Measurements from ENCODE around the gene TMTC1. TPM values are rescaled to one million over a fixed set of nuclear protein-coding genes. Genes with fewer than 3 reads are reported as not detected.

The TMTC1 gene
- total and polyA plus RNA-seq, 5 donors from 2014 or later = not detected

- Mint-ChIP-seq H3K4me1 (no peaks in the 10 kb centered on the region), H3K4me3 (no peak overlapping the region), H3K27me3 (peaks cover 9% of the 10 kb centered on the region), H3K27ac (no peak overlapping the region), H3K36me3 (no peaks in the 10 kb centered on the region), H3K9me3 (peaks cover 0 to 2% (median 0%) of the 10 kb centered on the region in 7 donors)
- no peaks in the 10 kb centered on the region for H3K27me3 ChIP-seq (ENCODE audit: control insufficient read depth, insufficient read depth, low read length)
- H3K36me3 ChIP-seq (ENCODE audit: control insufficient read depth, insufficient read depth, low read length) = no peaks in the 10 kb centered on the region
- DNase-seq (no peak), ATAC-seq (ENCODE audit: low read depth in 2 of 2) (no peak)
- no peaks in the 10 kb centered on the region for H3K4me1 ChIP-seq (ENCODE audit: control insufficient read depth, insufficient read depth, low read length, poor library complexity, severe bottlenecking)
- no peak overlapping the region for H3K4me3 ChIP-seq (ENCODE audit: low read depth, low read length)
- no peak overlapping the region for H3K27ac ChIP-seq (ENCODE audit: insufficient read depth, low read length, poor library complexity, severe bottlenecking)
- no peaks in the 10 kb centered on the region for H3K9me3 ChIP-seq (ENCODE audit: control insufficient read depth in 2 of 2, low read length in 2 of 2)
Measured at GRCh38 chr12:29692237-29692636, 91.5 kb downstream of the TMTC1 start.

DNA sequence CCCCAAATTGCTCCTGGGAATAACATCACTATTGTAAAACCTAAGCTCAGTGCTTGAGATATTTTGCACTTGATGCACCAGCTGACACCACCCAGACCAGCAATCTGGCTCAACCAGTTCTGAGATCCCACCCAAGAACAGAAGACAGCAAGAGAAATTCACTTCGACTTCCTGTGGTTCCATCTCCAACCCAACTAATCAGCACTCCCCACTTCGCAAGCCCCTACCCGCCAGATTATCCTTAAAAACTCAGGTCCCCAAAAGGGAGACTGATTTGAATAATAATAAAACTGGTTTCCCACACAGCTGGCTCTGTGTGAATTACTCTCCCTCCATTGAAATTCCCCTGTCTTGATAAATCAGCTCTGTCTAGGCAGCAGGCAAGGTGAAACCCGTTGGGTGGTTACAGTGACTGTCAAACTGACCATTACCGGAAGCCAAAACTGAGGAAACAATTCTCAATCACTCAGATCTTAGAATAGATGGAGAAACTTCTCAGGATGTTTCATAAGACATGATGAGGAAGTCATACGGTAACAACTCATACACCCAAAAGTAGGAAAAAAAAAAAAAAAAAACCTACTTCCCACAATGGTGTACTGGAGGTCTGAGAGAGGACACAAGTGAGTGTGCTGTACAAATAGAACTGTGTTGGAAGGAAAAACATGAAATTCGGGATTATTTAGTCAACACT lies 92.4 kb downstream of the TMTC1 start:
- Mint-ChIP-seq H3K9me3 (peaks cover 0 to 2% (median 0%) of the 10 kb centered on the region in 7 donors), H3K36me3 (no peaks in the 10 kb centered on the region), H3K4me1 (no peaks in the 10 kb centered on the region), H3K27me3 (peaks cover 9% of the 10 kb centered on the region), H3K27ac (no peak overlapping the region), H3K4me3 (peak overlapping the region in 1 of 4 donors; percentile 68)
- no peak overlapping the region for H3K27ac ChIP-seq (ENCODE audit: insufficient read depth, low read length, poor library complexity, severe bottlenecking)
- DNase-seq (no peak), ATAC-seq (ENCODE audit: low read depth in 2 of 2) (no peak)
- H3K27me3 ChIP-seq (ENCODE audit: control insufficient read depth, insufficient read depth, low read length) = no peaks in the 10 kb centered on the region
- H3K4me3 ChIP-seq (ENCODE audit: low read depth, low read length) = no peak overlapping the region
- no peaks in the 10 kb centered on the region for H3K9me3 ChIP-seq (ENCODE audit: control insufficient read depth in 2 of 2, low read length in 2 of 2)
- H3K36me3 ChIP-seq (ENCODE audit: control insufficient read depth, insufficient read depth, low read length) = no peaks in the 10 kb centered on the region
- H3K4me1 ChIP-seq (ENCODE audit: control insufficient read depth, insufficient read depth, low read length, poor library complexity, severe bottlenecking) = no peaks in the 10 kb centered on the region

DNA sequence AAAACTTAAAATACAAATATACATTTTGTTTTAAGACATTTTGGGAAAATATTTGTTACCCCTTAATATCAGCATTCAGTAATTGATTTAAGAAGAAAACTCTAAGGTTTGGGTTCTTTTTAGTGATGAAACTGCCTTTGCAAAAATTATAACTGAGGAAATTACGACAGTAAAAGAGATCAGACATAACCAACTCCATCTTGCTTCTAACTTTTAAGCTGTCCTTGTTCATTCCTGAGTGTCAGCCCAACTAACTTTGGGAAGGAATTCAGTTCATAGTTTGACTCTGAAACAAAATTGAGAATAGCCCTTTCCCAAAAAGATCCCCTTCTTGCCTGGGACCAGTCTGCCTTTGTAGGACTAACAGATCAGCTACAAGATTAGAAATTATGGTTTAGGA lies 93.0 kb downstream of the TMTC1 start:
- ATAC-seq (ENCODE audit: low read depth in 2 of 2) (no peak), DNase-seq (no peak)
- Histone ChIP-seq H3K4me1 (ENCODE audit: control insufficient read depth, insufficient read depth, low read length, poor library complexity, severe bottlenecking) (no peaks in the 10 kb centered on the region), H3K9me3 (ENCODE audit: control insufficient read depth in 2 of 2, low read length in 2 of 2) (no peaks in the 10 kb centered on the region), H3K4me3 (ENCODE audit: low read depth, low read length) (no peak overlapping the region), H3K27me3 (ENCODE audit: control insufficient read depth, insufficient read depth, low read length) (no peaks in the 10 kb centered on the region), H3K27ac (ENCODE audit: insufficient read depth, low read length, poor library complexity, severe bottlenecking) (no peak overlapping the region), H3K36me3 (ENCODE audit: control insufficient read depth, insufficient read depth, low read length) (no peaks in the 10 kb centered on the region)
- Mint-ChIP-seq H3K27me3 (peaks cover 9% of the 10 kb centered on the region), H3K4me3 (no peak overlapping the region), H3K4me1 (no peaks in the 10 kb centered on the region), H3K27ac (no peak overlapping the region), H3K9me3 (peaks cover 0 to 2% (median 0%) of the 10 kb centered on the region in 7 donors), H3K36me3 (no peaks in the 10 kb centered on the region)

DNA sequence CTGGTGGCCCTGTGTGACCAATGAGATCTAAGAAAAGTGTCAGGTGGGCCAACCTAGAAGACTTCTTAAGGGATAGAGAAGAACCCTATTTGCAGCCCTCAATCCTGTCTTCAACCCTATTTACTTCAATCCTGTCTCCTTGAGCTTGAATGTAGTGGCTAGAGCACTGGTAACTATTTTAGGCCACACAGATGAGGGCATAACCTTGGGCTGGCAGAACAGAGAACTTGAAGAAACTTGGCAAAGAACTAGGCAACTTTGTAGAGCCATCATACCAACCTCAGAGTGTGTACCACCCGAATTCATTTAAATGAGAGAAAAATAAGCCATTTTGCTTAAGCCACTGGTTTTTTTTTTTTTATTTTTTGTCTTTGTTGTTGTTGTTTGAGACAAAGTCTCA lies 94.8 kb downstream of the TMTC1 start:
- no peaks in the 10 kb centered on the region for H3K36me3 ChIP-seq (ENCODE audit: control insufficient read depth, insufficient read depth, low read length)
- H3K27me3 ChIP-seq (ENCODE audit: control insufficient read depth, insufficient read depth, low read length) = no peaks in the 10 kb centered on the region
- no peaks in the 10 kb centered on the region for H3K9me3 ChIP-seq (ENCODE audit: control insufficient read depth in 2 of 2, low read length in 2 of 2)
- H3K27ac ChIP-seq (ENCODE audit: insufficient read depth, low read length, poor library complexity, severe bottlenecking) = no peak overlapping the region
- DNase-seq (no peak), ATAC-seq (ENCODE audit: low read depth in 2 of 2) (no peak)
- Mint-ChIP-seq H3K4me1 (no peaks in the 10 kb centered on the region), H3K27ac (no peak overlapping the region), H3K9me3 (peaks cover 0 to 2% (median 0%) of the 10 kb centered on the region in 7 donors), H3K36me3 (no peaks in the 10 kb centered on the region), H3K4me3 (no peak overlapping the region), H3K27me3 (peaks cover 4% of the 10 kb centered on the region)
- H3K4me1 ChIP-seq (ENCODE audit: control insufficient read depth, insufficient read depth, low read length, poor library complexity, severe bottlenecking) = no peaks in the 10 kb centered on the region
- no peak overlapping the region for H3K4me3 ChIP-seq (ENCODE audit: low read depth, low read length)

GRCh38 chr12:29682088-29682487 lies 101.7 kb downstream of the TMTC1 start:
- Histone ChIP-seq H3K4me1 (ENCODE audit: control insufficient read depth, insufficient read depth, low read length, poor library complexity, severe bottlenecking) (no peaks in the 10 kb centered on the region), H3K9me3 (ENCODE audit: control insufficient read depth in 2 of 2, low read length in 2 of 2) (no peaks in the 10 kb centered on the region), H3K27me3 (ENCODE audit: control insufficient read depth, insufficient read depth, low read length) (no peaks in the 10 kb centered on the region), H3K4me3 (ENCODE audit: low read depth, low read length) (no peak overlapping the region), H3K27ac (ENCODE audit: insufficient read depth, low read length, poor library complexity, severe bottlenecking) (no peak overlapping the region), H3K36me3 (ENCODE audit: control insufficient read depth, insufficient read depth, low read length) (no peaks in the 10 kb centered on the region)
- no peak for DNase-seq
- Mint-ChIP-seq H3K27me3 (peaks cover 5% of the 10 kb centered on the region), H3K9me3 (no peaks in the 10 kb centered on the region), H3K4me3 (no peak overlapping the region), H3K27ac (no peak overlapping the region), H3K36me3 (no peaks in the 10 kb centered on the region), H3K4me1 (no peaks in the 10 kb centered on the region)
- ATAC-seq (ENCODE audit: low read depth in 2 of 2) = no peak

GRCh38 chr12:29681370-29681769 lies 102.4 kb downstream of the TMTC1 start:
- Mint-ChIP-seq H3K9me3 (no peaks in the 10 kb centered on the region), H3K27ac (no peak overlapping the region), H3K27me3 (peaks cover 5% of the 10 kb centered on the region), H3K4me1 (no peaks in the 10 kb centered on the region), H3K4me3 (no peak overlapping the region), H3K36me3 (no peaks in the 10 kb centered on the region)
- no peak overlapping the region for H3K4me3 ChIP-seq (ENCODE audit: low read depth, low read length)
- H3K4me1 ChIP-seq (ENCODE audit: control insufficient read depth, insufficient read depth, low read length, poor library complexity, severe bottlenecking) = no peaks in the 10 kb centered on the region
- H3K9me3 ChIP-seq (ENCODE audit: control insufficient read depth in 2 of 2, low read length in 2 of 2) = no peaks in the 10 kb centered on the region
- H3K36me3 ChIP-seq (ENCODE audit: control insufficient read depth, insufficient read depth, low read length) = no peaks in the 10 kb centered on the region
- DNase-seq (no peak), ATAC-seq (ENCODE audit: low read depth in 2 of 2) (no peak)
- no peak overlapping the region for H3K27ac ChIP-seq (ENCODE audit: insufficient read depth, low read length, poor library complexity, severe bottlenecking)
- H3K27me3 ChIP-seq (ENCODE audit: control insufficient read depth, insufficient read depth, low read length) = no peaks in the 10 kb centered on the region

DNA sequence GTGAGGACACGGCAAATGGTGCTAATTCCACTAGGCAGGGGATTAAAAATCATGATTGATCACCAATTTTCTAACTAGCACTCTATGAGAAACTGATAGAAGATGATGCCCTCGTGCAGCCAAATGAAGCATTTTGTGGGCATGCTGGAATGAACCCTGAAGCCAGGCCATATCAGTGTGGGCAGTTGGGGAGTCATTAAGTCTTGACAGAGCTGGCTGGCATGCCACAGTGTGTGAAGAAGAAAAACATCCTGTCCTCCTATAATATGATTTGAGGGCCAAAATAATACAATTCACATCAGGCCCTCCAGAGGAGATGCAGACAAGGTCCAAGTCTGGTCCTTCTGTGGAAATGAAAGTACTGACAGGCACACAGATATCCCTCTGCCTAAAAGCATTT lies 107.1 kb downstream of the TMTC1 start:
- DNase-seq = no peak
- no peak overlapping the region for H3K4me3 Mint-ChIP-seq

GRCh38 chr12:29674463-29674862 lies 109.3 kb downstream of the TMTC1 start:
- Histone ChIP-seq H3K27ac (ENCODE audit: insufficient read depth, low read length, poor library complexity, severe bottlenecking) (no peak overlapping the region), H3K36me3 (ENCODE audit: control insufficient read depth, insufficient read depth, low read length) (no peaks in the 10 kb centered on the region), H3K4me3 (ENCODE audit: low read depth, low read length) (no peak overlapping the region), H3K9me3 (ENCODE audit: control insufficient read depth in 2 of 2, low read length in 2 of 2) (no peaks in the 10 kb centered on the region), H3K27me3 (ENCODE audit: control insufficient read depth, insufficient read depth, low read length) (no peaks in the 10 kb centered on the region), H3K4me1 (ENCODE audit: control insufficient read depth, insufficient read depth, low read length, poor library complexity, severe bottlenecking) (no peaks in the 10 kb centered on the region)
- no peaks in the 10 kb centered on the region for H3K4me1 Mint-ChIP-seq
- no peaks in the 10 kb centered on the region for H3K36me3 Mint-ChIP-seq
- H3K27me3 Mint-ChIP-seq = peaks cover 3% of the 10 kb centered on the region
- no peak for ATAC-seq (ENCODE audit: low read depth in 2 of 2)
- H3K27ac Mint-ChIP-seq = no peak overlapping the region
- no peak overlapping the region for H3K4me3 Mint-ChIP-seq
- H3K9me3 Mint-ChIP-seq = no peaks in the 10 kb centered on the region
- no peak for DNase-seq

More for the DNA sequence above, 107.1 kb downstream of the TMTC1 start:
- Histone ChIP-seq H3K27me3 (ENCODE audit: control insufficient read depth, insufficient read depth, low read length) (no peaks in the 10 kb centered on the region), H3K4me3 (ENCODE audit: low read depth, low read length) (no peak overlapping the region), H3K9me3 (ENCODE audit: control insufficient read depth in 2 of 2, low read length in 2 of 2) (no peaks in the 10 kb centered on the region), H3K36me3 (ENCODE audit: control insufficient read depth, insufficient read depth, low read length) (no peaks in the 10 kb centered on the region), H3K4me1 (ENCODE audit: control insufficient read depth, insufficient read depth, low read length, poor library complexity, severe bottlenecking) (no peaks in the 10 kb centered on the region), H3K27ac (ENCODE audit: insufficient read depth, low read length, poor library complexity, severe bottlenecking) (no peak overlapping the region)
- Mint-ChIP-seq H3K27me3 (peaks cover 5% of the 10 kb centered on the region), H3K4me1 (no peaks in the 10 kb centered on the region), H3K9me3 (no peaks in the 10 kb centered on the region), H3K27ac (no peak overlapping the region), H3K36me3 (no peaks in the 10 kb centered on the region)
- no peak for ATAC-seq (ENCODE audit: low read depth in 2 of 2)
